ENCODE results near the gene FRG2B. TPM values are rescaled to one million over a fixed set of nuclear protein-coding genes. Genes with fewer than 3 reads are reported as not detected.

Gene FRG2B
- total and polyA plus RNA-seq, 2 of the 4 experiments (the other 2 are of a cell fraction), result not detected

- no peaks in the 10 kb centered on the region for H3K27me3 ChIP-seq (ENCODE audit: control insufficient read depth, insufficient read depth, low read length)
- H2BK5ac ChIP-seq (ENCODE audit: low read depth, low read length, poor library complexity, severe bottlenecking), result no peak overlapping the region
- H4K5ac ChIP-seq (ENCODE audit: low read depth, low read length), result no peak overlapping the region
- no peak overlapping the region for H3K4me2 ChIP-seq (ENCODE audit: low read depth, low read length)
- ChIA-PET POLR2A (ENCODE audit: unreplicated experiment) (no interaction called here), CTCF (no interaction called here)
- no peaks in the 10 kb centered on the region for H3K36me3 ChIP-seq (ENCODE audit: control insufficient read depth, insufficient read depth, low read length)
- H3K56ac ChIP-seq (ENCODE audit: extremely low read depth, insufficient read depth, low read length), result no peak overlapping the region
- H3K27ac ChIP-seq (ENCODE audit: insufficient read depth, low read length), result no peak overlapping the region
- H2AK9ac ChIP-seq (replicated peaks; ENCODE audit: low read depth, low read length, poor library complexity), result no peak overlapping the region
- in situ Hi-C loops (cut with MboI; ENCODE audit: low sequenced_read_pairs), result no loop called here
- no peak for TF ChIP-seq MAZ (IDR thresholded peaks at IDR 0.05; ENCODE audit: borderline replicate concordance, low read depth, low read length)
- no peak for TF ChIP-seq USF2 (IDR thresholded peaks at IDR 0.05; ENCODE audit: low read depth, low read length)
- no peak for TF ChIP-seq CTCF (conservative IDR thresholded peaks at IDR 0.05; ENCODE audit: low read depth, low read length)
- no peak for TF ChIP-seq POLR2A (IDR thresholded peaks at IDR 0.05; ENCODE audit: low read depth, low read length)
- TF ChIP-seq RFX5 (IDR thresholded peaks at IDR 0.05; ENCODE audit: low read depth, low read length), result no peak
- no peak for TF ChIP-seq RAD21 (IDR thresholded peaks at IDR 0.05; ENCODE audit: low read length)
- no peak for TF ChIP-seq CEBPB (IDR thresholded peaks at IDR 0.05; ENCODE audit: low read depth, low read length)
- TF ChIP-seq CHD1 (IDR thresholded peaks at IDR 0.05; ENCODE audit: low read depth, low read length), result no peak
- TF ChIP-seq MAFK (IDR thresholded peaks at IDR 0.05; ENCODE audit: low read depth, low read length), result no peak
- TF ChIP-seq SMC3 (IDR thresholded peaks at IDR 0.05; ENCODE audit: low read depth, low read length), result no peak
- TF ChIP-seq RCOR1 (IDR thresholded peaks at IDR 0.05; ENCODE audit: insufficient replicate concordance, low read length), result no peak
- no peak for TF ChIP-seq NFE2L2 (IDR thresholded peaks at IDR 0.05; ENCODE audit: low read depth, low read length)
- no peak for TF ChIP-seq FOS (IDR thresholded peaks at IDR 0.05; ENCODE audit: low read depth, low read length)
- no peak for TF ChIP-seq MXI1 (IDR thresholded peaks at IDR 0.05; ENCODE audit: borderline replicate concordance, low read depth, low read length)
- TF ChIP-seq BHLHE40 (IDR thresholded peaks at IDR 0.05; ENCODE audit: low read depth, low read length), result no peak
- TF ChIP-seq ELK1 (IDR thresholded peaks at IDR 0.05; ENCODE audit: borderline replicate concordance, low read depth, low read length), result no peak
- no peak for ATAC-seq (ENCODE audit: low read depth)
- no peaks in the 10 kb centered on the region for H3K4me1 ChIP-seq (ENCODE audit: control insufficient read depth, insufficient read depth, low read length)
- no TSS peak for BruUV-seq (replicated peaks)
- H3K9me3 ChIP-seq (ENCODE audit: control insufficient read depth, insufficient read depth, low read length), result peaks cover 8% of the 10 kb centered on the region; the same call in 1 of the 2 replicates
- no peak overlapping the region for H2BK15ac ChIP-seq (ENCODE audit: low read depth, low read length)
- H3K4me3 ChIP-seq (ENCODE audit: insufficient read depth, low read depth, low read length), result no peak overlapping the region
- dilution Hi-C loops (cut with HindIII; ENCODE audit: low sequenced_read_pairs, unreplicated experiment), result no loop called here
- H4K91ac ChIP-seq (ENCODE audit: insufficient read depth, low read depth, low read length), result no peak overlapping the region
- H3K9ac ChIP-seq (ENCODE audit: low read depth, low read length), result no peak overlapping the region
- no peaks in the 10 kb centered on the region for H3K79me1 ChIP-seq (ENCODE audit: low read depth in 1 of 2, low read length in 2 of 2)
- H3K14ac ChIP-seq (replicated peaks; ENCODE audit: low read depth, low read length), result no peak overlapping the region
- no peak overlapping the region for H3K18ac ChIP-seq (ENCODE audit: low read depth, low read length)
- H3K9me1 ChIP-seq (ENCODE audit: insufficient read depth, low read length), result no peaks in the 10 kb centered on the region
- 77% methylated on average over 3 of the region's 10 CpGs; no CpG with 5 or more reads in 1 of the 2 experiments for WGBS, 2 experiments (ENCODE audit: extremely low coverage in 2 of 2, insufficient read length in 1 of 2)
- no peak overlapping the region for H2AK5ac ChIP-seq (ENCODE audit: low read depth, low read length)
- H4K8ac ChIP-seq (ENCODE audit: low read depth in 2 of 2, low read length in 2 of 2), result no peak overlapping the region
- H2BK120ac ChIP-seq (ENCODE audit: low read depth, low read length), result no peak overlapping the region
- no peak overlapping the region for H2AFZ ChIP-seq (replicated peaks; ENCODE audit: low read length, poor library complexity)
- no peak for DNase-seq
- intact Hi-C loops (cut with micrococcal nuclease), result no loop called here
- H4K20me1 ChIP-seq (ENCODE audit: insufficient read depth, low read length), result no peaks in the 10 kb centered on the region
- no peak overlapping the region for H2BK20ac ChIP-seq (ENCODE audit: low read depth, low read length)
- H3K4ac ChIP-seq (ENCODE audit: low read depth, low read length), result no peak overlapping the region
- H3K23ac ChIP-seq (ENCODE audit: low read depth, low read length), result no peak overlapping the region
Measured at GRCh38 chr10:133614830-133615580, 11.6 kb downstream of the FRG2B start.

Data from IMR-90 (cell line).